B cell (primary cell): ENCODE results near the gene ARHGAP40.

Source experiments
- CTCF ChIP-seq: fragments of 200-600 bp; IDR thresholded peaks from one replicate; pipeline ENCODE4 v1.8.0; 2022; ENCODE audit warnings: antibody characterized with exemption, mild to moderate bottlenecking
- EZH2 ChIP-seq: IDR thresholded peaks from 2 replicates; pipeline ENCODE4 v1.6.1; 2012; ENCODE audit warnings: borderline replicate concordance, low read depth, mild to moderate bottlenecking, moderate library complexity, low read length; ENCODE audit not compliant: insufficient read depth, poor library complexity, severe bottlenecking

- no peak for TF ChIP-seq CTCF
- TF ChIP-seq EZH2 = no peak
Observed at GRCh38 chr20:38671701-38672292, 70.2 kb downstream of the ARHGAP40 start.
